HG02642 (cell line): ENCODE results near the gene SPATC1L.

ENCODE experiments used
- ATAC-seq: cut with Tn5 transposase; IDR thresholded peaks from one replicate; pipeline ENCODE4 v1.9.1; 2021; ENCODE audit warnings: mild to moderate bottlenecking; ENCODE audit not compliant: unreplicated experiment, poor library complexity

SPATC1L gene

DNA sequence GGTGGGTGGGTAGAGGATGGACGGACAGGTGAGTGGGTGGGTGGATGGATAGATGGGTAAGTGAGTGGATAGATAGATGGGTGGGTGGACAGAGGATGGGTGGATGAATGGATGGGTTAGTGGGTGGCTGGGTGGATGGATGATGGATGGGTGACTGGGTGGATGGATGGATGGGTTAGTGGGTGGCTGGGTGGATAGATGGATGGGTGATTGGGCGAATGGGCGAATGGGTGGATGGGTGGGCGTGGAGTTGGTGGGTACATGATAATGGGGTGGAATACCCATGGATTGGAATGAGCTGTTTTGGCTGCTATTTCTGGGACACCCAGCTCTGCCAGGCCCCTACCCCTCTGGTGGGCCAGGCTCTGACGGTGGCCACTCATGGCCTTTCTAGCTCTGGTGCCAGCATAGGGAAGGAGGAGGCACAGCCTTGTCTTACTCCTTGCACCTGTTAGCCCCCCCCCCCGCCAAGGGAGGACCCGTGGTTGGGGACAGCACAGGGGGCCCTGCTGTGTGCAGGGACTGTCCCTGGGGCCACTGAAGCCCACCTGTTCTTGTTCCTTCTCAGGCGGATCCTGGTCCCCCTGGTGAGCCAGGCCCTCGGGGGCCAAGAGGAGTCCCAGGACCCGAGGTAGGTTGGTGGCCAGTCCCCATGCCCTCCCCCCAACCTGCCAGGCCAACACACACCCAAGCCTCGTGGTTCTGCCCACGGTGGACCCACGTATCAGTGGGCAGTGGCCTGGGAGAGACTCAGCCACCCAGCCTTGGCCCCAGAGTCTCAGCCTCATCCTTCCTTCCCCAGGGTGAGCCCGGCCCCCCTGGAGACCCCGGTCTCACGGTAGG lies 60.0 kb downstream of the SPATC1L start:
- no peak for ATAC-seq

- no peak for ATAC-seq
Measured at GRCh38 chr21:46122758-46123683, 61.2 kb downstream of the SPATC1L start.

- no peak for ATAC-seq
Measured at GRCh38 chr21:46122237-46122671, 62.0 kb downstream of the SPATC1L start.

GRCh38 chr21:46121286-46122221 lies 62.7 kb downstream of the SPATC1L start:
- no peak for ATAC-seq

DNA sequence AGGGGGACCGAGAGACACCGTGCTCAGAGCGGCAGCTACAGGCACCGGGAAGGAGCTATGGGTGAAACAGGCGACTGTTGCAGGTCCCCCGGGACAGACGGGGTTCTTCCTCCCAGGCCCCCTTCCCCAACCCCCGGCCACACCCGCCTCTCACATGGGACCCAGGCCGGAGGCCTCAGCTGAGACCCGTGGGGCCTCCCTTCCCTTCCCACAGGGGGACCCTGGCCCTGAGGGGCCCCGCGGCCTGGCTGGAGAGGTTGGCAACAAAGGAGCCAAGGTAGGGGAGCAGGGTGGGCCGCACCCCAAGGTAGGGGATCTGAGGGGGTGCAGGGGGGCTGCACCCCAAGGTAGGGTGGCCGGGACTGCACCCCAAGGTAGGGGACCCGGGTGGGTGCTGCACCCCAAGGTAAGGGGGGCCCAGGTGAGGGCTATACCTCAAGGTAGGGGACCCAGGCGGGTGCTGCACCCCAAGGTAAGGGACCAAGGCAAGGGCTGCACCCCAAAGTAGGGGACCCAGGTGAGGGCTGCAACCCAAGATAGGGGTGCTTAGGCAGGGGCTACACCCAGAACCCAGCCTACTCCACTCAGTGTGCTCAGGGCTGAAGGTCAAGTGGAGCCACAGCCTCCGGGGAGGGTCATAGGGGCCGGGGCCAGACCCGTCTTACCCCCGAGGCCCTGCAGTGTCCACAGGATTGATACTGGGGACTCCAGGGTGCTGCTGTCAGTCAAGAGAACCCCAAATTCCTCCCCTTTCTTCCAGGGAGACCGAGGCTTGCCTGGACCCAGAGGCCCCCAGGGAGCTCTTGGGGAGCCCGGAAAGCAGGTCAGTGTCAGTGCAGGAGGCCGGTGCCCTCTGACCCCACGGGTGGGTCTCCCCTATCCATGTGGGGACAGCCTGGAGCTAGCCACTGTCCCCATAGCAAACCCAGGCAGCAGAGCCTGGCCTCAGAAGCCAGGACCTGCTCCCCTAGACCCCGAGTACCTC lies 63.7 kb downstream of the SPATC1L start:
- ATAC-seq, result no peak

DNA sequence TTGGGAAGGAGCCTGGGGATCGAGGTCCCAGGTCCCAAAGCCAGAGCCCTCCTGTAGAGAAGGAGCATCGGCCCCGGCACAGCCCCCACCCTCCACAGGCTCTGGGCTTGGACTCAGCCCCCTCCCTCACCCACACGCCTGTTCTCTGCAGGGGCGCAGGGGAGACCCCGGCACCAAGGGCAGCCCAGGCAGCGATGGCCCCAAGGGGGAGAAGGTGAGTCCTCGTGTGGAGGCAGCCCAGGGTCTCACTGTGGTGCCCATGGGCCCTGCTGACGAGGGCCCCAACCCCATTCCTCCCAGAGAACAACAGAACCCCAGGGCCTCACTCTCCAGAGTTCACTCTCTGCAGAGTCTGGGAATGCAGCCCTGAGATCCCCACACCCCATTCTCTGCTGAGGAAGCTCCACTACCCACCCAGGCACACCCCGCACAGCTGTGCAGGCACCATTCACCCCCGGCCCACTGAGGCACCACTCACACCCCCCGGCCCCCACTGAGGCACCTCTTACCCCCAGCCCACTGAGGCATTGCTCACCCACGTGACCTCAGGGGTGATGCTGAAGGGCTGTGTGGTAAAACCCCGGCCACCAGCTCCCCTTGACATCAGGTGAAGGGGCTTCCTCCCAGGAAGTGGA lies 64.5 kb downstream of the SPATC1L start:
- ATAC-seq, result no peak

GRCh38 chr21:46119144-46119636 lies 65.1 kb downstream of the SPATC1L start:
- no peak for ATAC-seq

DNA sequence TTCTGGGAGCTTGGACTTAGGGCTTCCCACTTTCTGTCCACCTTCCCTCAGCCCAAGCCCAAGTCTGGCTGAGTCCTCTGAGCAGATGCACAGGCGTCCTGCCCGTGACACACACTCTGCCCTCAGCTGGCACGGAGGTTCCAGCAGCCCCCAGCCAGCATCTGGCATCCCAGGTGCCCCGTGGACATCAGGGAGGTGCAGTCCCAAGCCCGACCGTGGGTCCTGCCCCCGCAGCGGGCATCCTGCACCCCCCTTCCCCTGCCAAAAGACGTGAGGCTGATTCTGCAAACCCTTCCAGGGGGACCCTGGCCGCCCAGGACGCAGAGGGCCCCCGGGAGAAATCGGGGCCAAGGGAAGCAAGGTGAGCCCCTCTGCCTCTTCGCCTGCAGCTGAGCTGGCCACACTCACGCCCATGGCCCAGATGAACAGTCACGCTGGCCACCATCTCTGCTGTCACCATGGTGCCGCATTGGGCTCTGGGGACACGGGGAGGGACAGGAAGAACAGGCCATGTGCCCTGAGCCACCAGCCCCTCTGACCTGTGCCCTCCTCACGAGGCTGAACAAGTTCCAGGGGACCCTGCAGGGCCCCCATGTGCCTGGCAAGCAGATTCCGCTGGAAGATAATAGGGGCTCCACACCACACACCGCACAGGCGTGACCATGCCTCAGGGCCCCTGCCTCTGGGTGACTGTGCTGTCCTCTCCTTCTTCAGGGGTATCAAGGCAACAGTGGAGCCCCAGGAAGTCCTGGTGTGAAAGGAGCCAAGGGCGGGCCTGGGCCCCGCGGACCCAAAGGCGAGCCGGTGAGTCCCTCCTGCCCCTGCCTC lies 65.7 kb downstream of the SPATC1L start:
- no peak for ATAC-seq

DNA sequence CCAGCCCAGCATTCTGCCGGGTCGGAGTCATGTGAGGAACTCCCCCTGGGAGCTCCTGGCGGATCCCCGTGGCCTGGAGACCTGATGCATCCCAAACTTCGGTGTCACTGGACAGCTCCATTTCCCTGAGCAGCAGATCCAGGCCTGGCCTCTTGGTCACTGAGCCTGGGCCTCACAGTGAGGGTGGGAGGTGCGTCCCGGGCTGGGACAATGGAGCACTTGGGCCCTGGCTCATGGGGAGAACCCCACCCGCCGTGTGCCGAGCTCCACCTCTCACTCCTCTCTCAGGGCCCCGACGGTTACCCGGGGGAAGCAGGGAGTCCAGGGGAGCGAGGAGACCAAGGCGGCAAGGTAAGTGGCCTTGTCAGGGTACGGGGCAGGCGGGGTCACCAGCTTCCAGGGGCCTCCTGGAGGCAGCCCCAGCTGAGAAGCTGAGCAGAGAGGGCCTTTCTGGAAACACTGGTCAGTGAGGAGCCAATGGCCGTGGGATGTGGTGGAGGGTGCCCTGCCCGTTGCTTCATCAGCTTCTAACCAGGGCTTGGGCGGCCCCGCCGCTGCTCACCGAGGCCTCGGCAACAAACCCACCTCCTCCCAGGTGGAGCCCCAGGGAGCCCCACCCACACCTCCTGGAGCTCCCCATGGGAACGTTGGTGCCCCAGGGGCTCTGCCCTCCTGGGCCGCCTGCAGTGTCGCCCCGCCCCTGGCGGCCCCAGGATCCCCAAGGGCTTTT lies 66.5 kb downstream of the SPATC1L start:
- ATAC-seq, result no peak

GRCh38 chr21:46116776-46117585 lies 67.3 kb downstream of the SPATC1L start:
- no peak for ATAC-seq

- no peak for ATAC-seq
Measured at GRCh38 chr21:46116189-46116775, 68.0 kb downstream of the SPATC1L start.

DNA sequence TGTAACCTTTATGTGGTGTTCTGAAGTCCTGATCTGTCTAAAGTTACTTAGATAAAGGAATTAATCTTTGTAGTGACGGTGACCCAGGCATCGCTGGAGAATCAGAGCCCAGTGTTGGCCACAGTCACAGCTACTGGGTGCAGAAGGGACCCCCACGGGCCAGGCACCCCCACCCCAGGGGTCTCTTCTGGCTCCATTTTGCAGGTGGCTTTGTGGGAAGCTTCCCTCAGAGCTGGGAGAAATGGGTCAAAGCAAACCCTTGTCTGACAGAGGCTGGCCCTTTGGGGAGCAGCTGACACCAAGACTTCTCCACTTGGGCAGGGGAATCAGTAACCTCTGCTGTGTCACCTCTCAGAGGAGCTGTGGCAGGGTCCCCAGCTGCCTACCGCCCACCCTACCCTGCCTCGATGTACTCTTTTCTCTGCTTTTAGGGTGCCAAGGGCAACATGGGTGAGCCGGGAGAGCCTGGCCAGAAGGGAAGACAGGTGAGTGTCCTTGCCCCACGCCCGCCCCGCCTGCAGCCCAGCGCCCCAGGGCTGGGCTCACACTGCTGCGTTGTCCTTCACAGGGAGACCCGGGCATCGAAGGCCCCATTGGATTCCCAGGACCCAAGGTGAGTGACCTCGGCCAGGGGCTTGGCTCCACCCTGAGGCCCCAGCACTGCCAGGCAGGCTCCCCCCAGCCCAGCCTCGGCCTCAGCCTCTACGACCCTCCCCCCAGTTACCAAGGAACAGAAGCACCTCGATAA lies 68.6 kb downstream of the SPATC1L start:
- ATAC-seq, result no peak

- no peak for ATAC-seq
Measured at GRCh38 chr21:46114963-46115362, 69.3 kb downstream of the SPATC1L start.

DNA sequence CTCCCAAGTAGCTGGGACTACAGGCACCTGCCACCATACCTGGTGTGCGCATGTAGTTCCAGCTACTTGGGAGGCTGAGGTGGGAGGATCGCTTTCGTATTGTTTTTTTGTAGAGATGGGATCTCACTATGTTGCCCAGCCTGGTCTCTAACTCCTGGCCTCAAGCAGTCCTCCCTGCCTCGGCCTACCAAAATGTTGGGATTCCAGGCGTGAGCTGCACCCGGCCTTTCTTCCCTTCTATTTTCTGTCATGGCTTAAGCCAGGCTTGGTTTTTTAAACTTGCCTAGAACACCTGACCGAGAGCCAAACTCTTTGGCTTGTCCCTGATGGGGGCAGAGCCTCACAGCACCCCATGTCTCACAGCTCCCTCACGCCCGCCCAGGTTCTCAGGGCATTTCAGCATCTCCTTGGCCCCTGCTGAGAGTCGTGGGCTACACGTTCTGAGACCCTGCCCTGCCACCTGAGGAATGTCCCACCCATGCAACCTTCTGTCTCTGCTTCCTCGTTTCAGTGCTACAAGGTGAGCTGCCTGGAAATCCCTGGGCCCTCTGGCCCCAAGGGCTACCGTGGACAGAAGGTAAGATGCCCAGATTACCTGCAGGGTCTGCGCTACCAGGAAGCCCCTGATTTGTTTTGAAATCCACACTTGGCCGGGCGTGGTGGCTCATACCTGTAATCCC lies 70.6 kb downstream of the SPATC1L start:
- no peak for ATAC-seq
